Measurements from ENCODE around the gene CMIP. TPM values are rescaled to one million over a fixed set of nuclear protein-coding genes. Genes with fewer than 3 reads are reported as not detected.
"Not testable (repeated sequence)": the region's sequence is repeated elsewhere in the genome, so short reads cannot be mapped to it uniquely, and the experiment has no call there.

CMIP gene
- polyA plus RNA-seq, 1 donor from 2014 or later, result 15.1 TPM

- TF ChIP-seq CTCF (IDR thresholded peaks at IDR 0.05; ENCODE audit: poor library complexity, severe bottlenecking), result no peak
These were observed 41.4 kb upstream of the CMIP start (continued) for GRCh38 chr16:81403208-81403600.

GRCh38 chr16:81403601-81404391 lies 40.8 kb upstream of the CMIP start:
- Histone ChIP-seq H3K79me2 (replicated peaks; ENCODE audit: insufficient read depth, low read length) (no peaks in the 10 kb centered on the region), H3K36me3 (ENCODE audit: insufficient read depth, low read length) (no peaks in the 10 kb centered on the region), H3K4me2 (ENCODE audit: low read length) (no peak overlapping the region), H3K4me3 (ENCODE audit: low read length) (peak overlapping the region; percentile 58), H3F3A (ENCODE audit: insufficient read depth, low read length, poor library complexity, severe bottlenecking) (no peaks in the 10 kb centered on the region), H3K9me3 (ENCODE audit: low read length) (no peaks in the 10 kb centered on the region), H3K9me2 (ENCODE audit: insufficient read depth, low read length) (no peaks in the 10 kb centered on the region), H3K27me3 (ENCODE audit: insufficient read depth, low read depth, low read length) (no peaks in the 10 kb centered on the region), H2AFZ (ENCODE audit: low read depth, low read length) (peak overlapping the region; percentile 27), H4K20me1 (ENCODE audit: insufficient read depth) (no peaks in the 10 kb centered on the region), H3K27ac (ENCODE audit: low read length) (no peak overlapping the region), H3K9ac (ENCODE audit: low read length) (peak overlapping the region; percentile 45)
- TF ChIP-seq MXI1 (conservative IDR thresholded peaks at IDR 0.05; ENCODE audit: poor library complexity, severe bottlenecking) (peak; percentile 47), SMC3 (conservative IDR thresholded peaks at IDR 0.05; ENCODE audit: poor library complexity) (peak; percentile 100), RAD21 (conservative IDR thresholded peaks at IDR 0.05) (peak; percentile 99), TAF1 (IDR thresholded peaks at IDR 0.05; ENCODE audit: low read depth) (no peak), POLR2AphosphoS5 (IDR thresholded peaks at IDR 0.05) (no peak), CTCF (IDR thresholded peaks at IDR 0.05; ENCODE audit: poor library complexity, severe bottlenecking) (peak; percentile 97)

- not testable (repeated sequence) for H3K9ac ChIP-seq (ENCODE audit: low read length); H3K4me2 ChIP-seq (ENCODE audit: low read length); H3K9me2 ChIP-seq (ENCODE audit: insufficient read depth, low read length); H3F3A ChIP-seq (ENCODE audit: insufficient read depth, low read length, poor library complexity, severe bottlenecking); H2AFZ ChIP-seq (ENCODE audit: low read depth, low read length); H3K27ac ChIP-seq (ENCODE audit: low read length); H4K20me1 ChIP-seq (ENCODE audit: insufficient read depth); H3K27me3 ChIP-seq (ENCODE audit: insufficient read depth, low read depth, low read length); H3K4me3 ChIP-seq (ENCODE audit: low read length); H3K79me2 ChIP-seq (replicated peaks; ENCODE audit: insufficient read depth, low read length); H3K9me3 ChIP-seq (ENCODE audit: low read length); H3K36me3 ChIP-seq (ENCODE audit: insufficient read depth, low read length)
These were observed 39.6 kb upstream of the CMIP start for GRCh38 chr16:81405002-81405401.

GRCh38 chr16:81405702-81406113 lies 38.9 kb upstream of the CMIP start:
- no peaks in the 10 kb centered on the region for H3K36me3 ChIP-seq (ENCODE audit: insufficient read depth, low read length)

More at GRCh38 chr16:81405702-81406113, 38.9 kb upstream of the CMIP start:
- Histone ChIP-seq H2AFZ (ENCODE audit: low read depth, low read length) (no peak overlapping the region), H3F3A (ENCODE audit: insufficient read depth, low read length, poor library complexity, severe bottlenecking) (no peaks in the 10 kb centered on the region), H4K20me1 (ENCODE audit: insufficient read depth) (no peaks in the 10 kb centered on the region), H3K9me3 (ENCODE audit: low read length) (no peaks in the 10 kb centered on the region), H3K4me3 (ENCODE audit: low read length) (no peak overlapping the region), H3K79me2 (replicated peaks; ENCODE audit: insufficient read depth, low read length) (no peaks in the 10 kb centered on the region), H3K27ac (ENCODE audit: low read length) (no peak overlapping the region), H3K9ac (ENCODE audit: low read length) (no peak overlapping the region), H3K4me2 (ENCODE audit: low read length) (no peak overlapping the region), H3K9me2 (ENCODE audit: insufficient read depth, low read length) (no peaks in the 10 kb centered on the region), H3K27me3 (ENCODE audit: insufficient read depth, low read depth, low read length) (no peaks in the 10 kb centered on the region)
- TF ChIP-seq TAF1 (IDR thresholded peaks at IDR 0.05; ENCODE audit: low read depth) (no peak), EP300 (conservative IDR thresholded peaks at IDR 0.05; ENCODE audit: poor library complexity, severe bottlenecking) (no peak), MXI1 (conservative IDR thresholded peaks at IDR 0.05; ENCODE audit: poor library complexity, severe bottlenecking) (no peak), CTCF (IDR thresholded peaks at IDR 0.05; ENCODE audit: poor library complexity, severe bottlenecking) (peak; percentile 8), RAD21 (conservative IDR thresholded peaks at IDR 0.05) (no peak), REST (IDR thresholded peaks at IDR 0.05; ENCODE audit: borderline replicate concordance) (no peak)
